HL-60 (cell line): ENCODE measurements around the gene CSTF1.

Source experiments
- GABPA ChIP-seq: IDR thresholded peaks from 2 replicates; pipeline ENCODE4 v1.6.1; 2012; ENCODE audit warnings: low read depth
- POLR2AphosphoS5 ChIP-seq: IDR thresholded peaks from 2 replicates; pipeline ENCODE4 v1.6.1; 2012; ENCODE audit warnings: low read depth
- SPI1 ChIP-seq: IDR thresholded peaks from 2 replicates; pipeline ENCODE4 v1.6.1; 2012; ENCODE audit warnings: low read depth, mild to moderate bottlenecking, borderline replicate concordance
- TF ChIP-seq, protein P1 (sequence below): IDR thresholded peaks from one replicate; pipeline ENCODE4 v1.5.1; 2011; ENCODE audit warnings: low read length, control low read depth, inconsistent platforms; ENCODE audit not compliant: insufficient read depth
- TF ChIP-seq, protein P2 (sequence below): IDR thresholded peaks from 2 replicates; pipeline ENCODE4 v1.6.1; 2012; ENCODE audit warnings: low read depth; ENCODE audit not compliant: insufficient replicate concordance

DNA sequence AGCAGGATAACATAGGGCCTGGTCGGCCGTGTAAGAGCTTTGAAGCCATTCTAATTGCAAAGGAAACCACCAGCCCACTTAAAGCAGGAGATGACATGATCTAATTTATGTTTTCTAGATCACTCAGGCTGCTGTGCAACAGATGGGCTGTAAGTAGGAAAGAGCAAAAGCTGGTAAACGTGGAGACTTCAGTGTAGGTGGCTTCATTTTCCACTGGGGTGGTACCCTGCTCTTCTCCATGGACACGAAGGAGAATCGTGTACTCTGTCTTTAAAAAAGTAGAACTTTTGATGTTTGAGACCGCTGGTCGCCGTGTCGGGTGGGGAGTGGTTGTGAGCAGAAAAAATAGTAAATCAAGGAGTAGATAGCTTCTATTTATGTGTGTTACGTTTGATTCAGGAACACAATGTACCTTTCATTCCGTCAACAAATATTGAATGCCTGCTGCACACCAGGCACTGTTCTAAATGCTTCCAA lies 26.0 kb downstream of the CSTF1 start:
- TF ChIP-seq, protein P1, sequence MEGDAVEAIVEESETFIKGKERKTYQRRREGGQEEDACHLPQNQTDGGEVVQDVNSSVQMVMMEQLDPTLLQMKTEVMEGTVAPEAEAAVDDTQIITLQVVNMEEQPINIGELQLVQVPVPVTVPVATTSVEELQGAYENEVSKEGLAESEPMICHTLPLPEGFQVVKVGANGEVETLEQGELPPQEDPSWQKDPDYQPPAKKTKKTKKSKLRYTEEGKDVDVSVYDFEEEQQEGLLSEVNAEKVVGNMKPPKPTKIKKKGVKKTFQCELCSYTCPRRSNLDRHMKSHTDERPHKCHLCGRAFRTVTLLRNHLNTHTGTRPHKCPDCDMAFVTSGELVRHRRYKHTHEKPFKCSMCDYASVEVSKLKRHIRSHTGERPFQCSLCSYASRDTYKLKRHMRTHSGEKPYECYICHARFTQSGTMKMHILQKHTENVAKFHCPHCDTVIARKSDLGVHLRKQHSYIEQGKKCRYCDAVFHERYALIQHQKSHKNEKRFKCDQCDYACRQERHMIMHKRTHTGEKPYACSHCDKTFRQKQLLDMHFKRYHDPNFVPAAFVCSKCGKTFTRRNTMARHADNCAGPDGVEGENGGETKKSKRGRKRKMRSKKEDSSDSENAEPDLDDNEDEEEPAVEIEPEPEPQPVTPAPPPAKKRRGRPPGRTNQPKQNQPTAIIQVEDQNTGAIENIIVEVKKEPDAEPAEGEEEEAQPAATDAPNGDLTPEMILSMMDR: no peak
- TF ChIP-seq GABPA (no peak), SPI1 (no peak), POLR2AphosphoS5 (no peak)
- TF ChIP-seq, protein P2, sequence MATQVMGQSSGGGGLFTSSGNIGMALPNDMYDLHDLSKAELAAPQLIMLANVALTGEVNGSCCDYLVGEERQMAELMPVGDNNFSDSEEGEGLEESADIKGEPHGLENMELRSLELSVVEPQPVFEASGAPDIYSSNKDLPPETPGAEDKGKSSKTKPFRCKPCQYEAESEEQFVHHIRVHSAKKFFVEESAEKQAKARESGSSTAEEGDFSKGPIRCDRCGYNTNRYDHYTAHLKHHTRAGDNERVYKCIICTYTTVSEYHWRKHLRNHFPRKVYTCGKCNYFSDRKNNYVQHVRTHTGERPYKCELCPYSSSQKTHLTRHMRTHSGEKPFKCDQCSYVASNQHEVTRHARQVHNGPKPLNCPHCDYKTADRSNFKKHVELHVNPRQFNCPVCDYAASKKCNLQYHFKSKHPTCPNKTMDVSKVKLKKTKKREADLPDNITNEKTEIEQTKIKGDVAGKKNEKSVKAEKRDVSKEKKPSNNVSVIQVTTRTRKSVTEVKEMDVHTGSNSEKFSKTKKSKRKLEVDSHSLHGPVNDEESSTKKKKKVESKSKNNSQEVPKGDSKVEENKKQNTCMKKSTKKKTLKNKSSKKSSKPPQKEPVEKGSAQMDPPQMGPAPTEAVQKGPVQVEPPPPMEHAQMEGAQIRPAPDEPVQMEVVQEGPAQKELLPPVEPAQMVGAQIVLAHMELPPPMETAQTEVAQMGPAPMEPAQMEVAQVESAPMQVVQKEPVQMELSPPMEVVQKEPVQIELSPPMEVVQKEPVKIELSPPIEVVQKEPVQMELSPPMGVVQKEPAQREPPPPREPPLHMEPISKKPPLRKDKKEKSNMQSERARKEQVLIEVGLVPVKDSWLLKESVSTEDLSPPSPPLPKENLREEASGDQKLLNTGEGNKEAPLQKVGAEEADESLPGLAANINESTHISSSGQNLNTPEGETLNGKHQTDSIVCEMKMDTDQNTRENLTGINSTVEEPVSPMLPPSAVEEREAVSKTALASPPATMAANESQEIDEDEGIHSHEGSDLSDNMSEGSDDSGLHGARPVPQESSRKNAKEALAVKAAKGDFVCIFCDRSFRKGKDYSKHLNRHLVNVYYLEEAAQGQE: no peak
